GM12874 (cell line): Measurements from ENCODE around the gene PLA2G2A.

ENCODE experiments used
- TF ChIP-seq, protein P1 (sequence below): IDR thresholded peaks from 2 replicates; pipeline ENCODE4 v1.5.1; 2011; ENCODE audit warnings: low read depth, mild to moderate bottlenecking, control low read depth, low read length, moderate library complexity; ENCODE audit not compliant: insufficient read depth

The PLA2G2A gene

DNA sequence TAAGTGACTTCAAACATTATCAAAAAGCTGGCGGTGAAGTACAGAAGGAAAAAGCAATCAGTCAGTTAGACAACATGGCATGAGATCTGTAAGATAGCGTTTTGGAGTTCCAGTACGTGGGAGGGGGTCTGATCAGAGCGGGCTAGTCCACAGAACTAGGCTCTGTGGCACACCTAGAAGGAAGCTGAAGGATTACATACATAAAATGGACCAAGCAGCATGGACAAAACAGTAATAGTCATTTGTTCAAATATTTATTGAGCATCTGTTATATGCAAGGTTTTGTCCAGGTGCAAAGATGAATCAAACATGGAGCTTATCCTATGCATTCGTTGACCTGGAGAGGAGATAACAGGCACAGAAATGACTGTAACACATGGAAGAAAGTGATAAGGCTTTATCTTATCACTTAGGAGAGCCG, 33.1 kb downstream of the PLA2G2A start:
- TF ChIP-seq, protein P1, sequence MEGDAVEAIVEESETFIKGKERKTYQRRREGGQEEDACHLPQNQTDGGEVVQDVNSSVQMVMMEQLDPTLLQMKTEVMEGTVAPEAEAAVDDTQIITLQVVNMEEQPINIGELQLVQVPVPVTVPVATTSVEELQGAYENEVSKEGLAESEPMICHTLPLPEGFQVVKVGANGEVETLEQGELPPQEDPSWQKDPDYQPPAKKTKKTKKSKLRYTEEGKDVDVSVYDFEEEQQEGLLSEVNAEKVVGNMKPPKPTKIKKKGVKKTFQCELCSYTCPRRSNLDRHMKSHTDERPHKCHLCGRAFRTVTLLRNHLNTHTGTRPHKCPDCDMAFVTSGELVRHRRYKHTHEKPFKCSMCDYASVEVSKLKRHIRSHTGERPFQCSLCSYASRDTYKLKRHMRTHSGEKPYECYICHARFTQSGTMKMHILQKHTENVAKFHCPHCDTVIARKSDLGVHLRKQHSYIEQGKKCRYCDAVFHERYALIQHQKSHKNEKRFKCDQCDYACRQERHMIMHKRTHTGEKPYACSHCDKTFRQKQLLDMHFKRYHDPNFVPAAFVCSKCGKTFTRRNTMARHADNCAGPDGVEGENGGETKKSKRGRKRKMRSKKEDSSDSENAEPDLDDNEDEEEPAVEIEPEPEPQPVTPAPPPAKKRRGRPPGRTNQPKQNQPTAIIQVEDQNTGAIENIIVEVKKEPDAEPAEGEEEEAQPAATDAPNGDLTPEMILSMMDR, result no peak

DNA sequence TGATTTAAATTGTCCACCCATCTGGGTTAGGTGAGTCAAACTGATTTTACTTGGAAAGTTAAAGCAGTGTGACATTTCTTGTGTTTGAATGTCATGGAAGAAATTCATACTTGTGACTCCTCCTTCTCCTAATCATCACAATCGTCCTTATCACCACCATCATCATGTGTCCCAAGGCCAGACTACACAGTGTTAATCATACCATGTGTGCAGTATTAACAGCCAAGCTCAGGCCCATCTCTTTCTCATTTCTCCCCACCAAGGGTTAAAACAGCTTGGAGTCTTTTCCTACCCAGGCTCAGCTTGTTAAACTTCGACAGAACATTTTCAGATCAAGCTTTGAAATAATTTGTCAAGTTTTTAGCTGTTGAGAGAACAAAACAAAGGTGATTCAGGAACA, 33.5 kb downstream of the PLA2G2A start:
- TF ChIP-seq, protein P1, result no peak

DNA sequence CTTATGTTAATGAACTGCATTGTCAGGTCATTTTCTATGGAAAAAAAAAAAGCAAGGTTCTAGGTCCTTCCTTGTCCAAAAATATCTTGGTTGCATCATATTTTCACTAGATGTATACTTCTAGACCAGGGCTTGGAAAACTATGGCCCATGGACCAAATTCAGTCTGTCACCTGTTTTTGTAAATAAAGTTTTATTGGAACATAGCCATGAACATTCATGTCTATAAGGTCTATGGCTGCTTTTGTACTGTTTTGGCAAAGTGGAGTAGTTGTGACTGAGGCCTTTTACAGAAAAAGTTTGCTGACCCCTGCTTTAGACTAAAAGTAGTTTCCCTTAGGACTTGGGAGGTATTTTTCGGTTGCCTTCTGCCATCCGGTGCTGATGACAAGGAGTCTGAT, 36.8 kb downstream of the PLA2G2A start:
- TF ChIP-seq, protein P1, result no peak

DNA sequence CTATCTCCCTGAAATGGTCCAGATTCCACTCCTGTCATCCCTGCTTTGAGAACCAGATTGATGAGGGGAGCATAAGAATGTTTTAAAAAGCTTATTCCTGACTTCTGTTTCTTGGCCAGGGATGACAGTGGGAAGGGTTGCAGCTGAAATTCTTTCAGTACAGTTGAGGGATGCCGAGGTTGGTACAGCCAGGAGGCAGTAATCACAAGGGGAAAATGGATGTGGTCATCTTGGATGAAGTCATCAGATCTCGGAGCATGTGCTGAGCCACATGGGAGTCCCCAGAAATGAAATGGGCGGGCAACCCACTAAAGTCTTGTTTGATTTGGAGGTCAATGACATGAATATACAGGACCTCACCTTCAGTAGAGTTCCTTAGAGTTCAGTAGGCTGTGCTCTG, 37.3 kb downstream of the PLA2G2A start:
- TF ChIP-seq, protein P1, result no peak

DNA sequence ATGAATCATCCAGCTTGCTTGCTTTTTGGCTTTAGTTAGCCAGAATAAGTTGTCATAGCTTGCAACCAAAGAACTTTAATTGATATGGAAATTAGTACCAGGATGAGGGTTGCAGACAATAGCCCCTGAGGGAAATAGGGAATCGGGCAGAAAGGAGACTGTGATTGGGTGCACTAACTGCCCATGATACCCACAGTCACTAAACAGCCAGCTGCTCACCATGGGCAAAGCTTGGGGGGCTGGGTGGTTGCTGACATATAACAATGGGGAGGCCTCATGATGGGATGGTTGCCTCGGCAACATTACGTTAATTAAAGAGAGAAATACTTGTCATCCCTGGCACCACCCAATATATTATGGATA, 38.2 kb downstream of the PLA2G2A start:
- TF ChIP-seq, protein P1, result no peak

DNA sequence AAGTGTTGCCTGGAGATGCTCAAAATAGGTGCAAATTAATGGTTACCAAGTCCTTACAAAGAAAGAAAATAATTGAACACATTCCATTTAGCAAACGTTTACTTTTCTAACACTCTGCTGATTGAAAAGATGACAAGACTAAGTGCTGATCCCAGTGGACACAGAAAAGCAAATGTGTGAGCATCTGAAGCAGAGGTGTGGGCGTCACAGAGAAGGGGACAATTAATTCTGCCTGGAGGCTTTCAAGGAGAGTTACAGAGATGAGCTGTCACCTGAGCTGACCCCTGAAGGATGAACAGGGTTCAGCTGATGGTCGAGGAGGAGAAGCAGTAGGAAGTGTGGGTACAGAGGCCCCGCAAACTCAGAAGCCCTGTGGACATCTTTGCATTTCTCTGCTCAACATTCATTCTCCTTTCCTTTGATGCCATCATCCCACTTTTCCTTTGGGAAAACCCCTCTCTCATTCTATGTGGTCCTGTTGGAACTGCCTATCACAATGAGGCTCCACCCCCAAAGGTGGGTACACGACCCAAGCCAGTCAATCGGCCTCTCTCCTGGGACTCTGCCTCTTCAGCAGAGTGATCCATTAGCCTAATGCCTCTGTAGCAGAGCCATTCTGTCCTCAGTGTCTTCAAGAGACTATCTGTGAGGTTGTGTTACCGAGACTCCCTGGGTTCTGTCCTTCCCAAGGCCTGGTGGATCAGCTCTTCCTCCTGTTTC, 38.8 kb downstream of the PLA2G2A start:
- TF ChIP-seq, protein P1, result no peak

DNA sequence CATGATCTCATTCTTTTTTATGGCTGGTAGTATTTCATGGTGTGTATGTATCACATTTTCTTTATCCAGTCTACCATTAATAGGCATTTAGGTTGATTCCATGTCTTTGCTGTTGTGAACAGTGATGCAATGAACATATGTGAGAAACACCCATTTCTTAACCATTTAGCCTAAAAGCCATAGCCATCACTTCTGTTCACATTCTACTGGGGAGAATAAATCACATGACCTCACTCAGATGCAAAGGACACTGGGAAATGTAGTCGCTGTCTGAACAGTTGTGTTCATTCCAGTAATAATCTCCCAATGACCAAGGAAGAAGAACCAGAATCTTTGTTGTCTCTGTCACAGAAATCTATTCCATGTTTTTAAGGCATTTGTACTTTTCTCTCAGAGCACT, 40.9 kb downstream of the PLA2G2A start:
- TF ChIP-seq, protein P1, result no peak
